HepG2 (cell line): ENCODE results near the gene GADL1. TPM values are rescaled to one million over a fixed set of nuclear protein-coding genes. Genes with fewer than 3 reads are reported as not detected.
A peak's percentile ranks its signal among the peaks of the same experiment; 100 is the strongest.

Source experiments
- ATAC-seq: fragments of 200-7000 bp; cut with Tn5 transposase; 3 replicates; pipeline ENCODE4 v1.9.1; 2020; ENCODE audit warnings: mild to moderate bottlenecking, moderate library complexity
- BruUV-seq: library from RNA; stranded (reverse); fragments of 400-500 nt; replicated peaks from 2 replicates; lab custom pipeline; 2021; lab: Mats Ljungman, UMichigan
- CTCF ChIA-PET: fragments of 300-600 bp; formaldehyde crosslinking; extraction: SDS; loops from one replicate; lab custom pipeline; 2021; ENCODE audit warnings: low total read pairs, inconsistent platforms, low intra/inter-chr PET ratio; lab: Yijun Ruan, JAX
- POLR2A ChIA-PET: fragments of 350-600 bp; sonication (Branson Sonifier 250); formaldehyde crosslinking; loops from one replicate; lab custom pipeline; 2020; ENCODE audit warnings: antibody characterized with exemption, inconsistent platforms; lab: Yijun Ruan, JAX
- DNase-seq: peaks from one replicate; pipeline ENCODE4 v3.0.0-alpha.2; 2015; ENCODE audit warnings: low spot score
- FAIRE-seq: peaks from 3 replicates; lab custom pipeline; 2011; peaks lifted over from hg19 to GRCh38; lab: Jason Lieb, UNC
- H2AFZ ChIP-seq: one replicate; pipeline ENCODE4 v1.6.1; 2011; ENCODE audit warnings: low read length, inconsistent platforms
- H3K27ac ChIP-seq: fragments of 300-600 bp; 3 replicates; pipeline ENCODE4 v1.8.0; 2011; ENCODE audit warnings: mixed run types, mild to moderate bottlenecking, mixed read lengths, low read length, inconsistent platforms; ENCODE audit not compliant: insufficient read depth; ENCODE audit errors: extremely low read length
- H3K27me3 ChIP-seq, 2 experiments: fragments of 200-600 bp in 1 of 2; 2 replicates in 1 of 2; 3 replicates in 1 of 2; pipeline versions ENCODE4 v1.6.0 to v1.8.0; 2011; ENCODE audit warnings: low read length in 2 of 2, mild to moderate bottlenecking in 2 of 2, moderate library complexity in 2 of 2, inconsistent platforms in 1 of 2; ENCODE audit not compliant: insufficient read depth in 2 of 2, control insufficient read depth in 1 of 2
- H3K36me3 ChIP-seq, 2 experiments: fragments of 200-600 bp in 1 of 2; replicated peaks in 1 of 2; 2 replicates in 1 of 2; 3 replicates in 1 of 2; pipeline versions ENCODE4 v1.5.1 to v1.8.0; 2011; ENCODE audit warnings: low read length in 2 of 2, inconsistent platforms in 1 of 2; ENCODE audit not compliant: insufficient read depth in 2 of 2, control insufficient read depth in 1 of 2
- H3K4me1 ChIP-seq: 2 replicates; pipeline ENCODE4 v1.5.1; 2012; ENCODE audit warnings: low read length, inconsistent platforms; ENCODE audit not compliant: insufficient read depth
- H3K4me2 ChIP-seq: 2 replicates; pipeline ENCODE4 v1.6.0; 2011; ENCODE audit warnings: low read depth, low read length, inconsistent platforms
- H3K4me3 ChIP-seq, 3 experiments: fragments of 200-600 bp in 1 of 3; sonication (generic), shearing (Covaris generic) in 1 of 3; replicated peaks in 1 of 3; 2 replicates each; pipeline ENCODE4 v1.5.1; 2011 to 2016; ENCODE audit warnings: low read length in 3 of 3, inconsistent platforms in 2 of 3, low read depth in 2 of 3, mild to moderate bottlenecking in 2 of 3, control low read depth in 1 of 3, mixed read lengths in 1 of 3; ENCODE audit not compliant: insufficient read depth in 1 of 3
- H3K79me2 ChIP-seq: one replicate; pipeline ENCODE4 v1.6.1; 2011; ENCODE audit warnings: low read length, inconsistent platforms; ENCODE audit not compliant: insufficient read depth
- H3K9ac ChIP-seq: 2 replicates; pipeline ENCODE4 v1.6.0; 2011; ENCODE audit warnings: mild to moderate bottlenecking, low read depth, low read length, inconsistent platforms; ENCODE audit not compliant: insufficient read depth
- H3K9me3 ChIP-seq: 2 replicates; pipeline ENCODE4 v1.5.1; 2012; ENCODE audit warnings: mild to moderate bottlenecking, low read length
- H4K20me1 ChIP-seq: 2 replicates; pipeline ENCODE4 v1.6.0; 2011; ENCODE audit warnings: inconsistent platforms, mild to moderate bottlenecking, low read length, moderate library complexity; ENCODE audit not compliant: insufficient read depth
- LCORL ChIP-seq, 2 experiments: fragments of 450-650 bp in 1 of 2; sonication (generic) in 1 of 2; formaldehyde crosslinking in 1 of 2; IDR thresholded peaks; 2 replicates each; pipeline versions ENCODE4 v1.5.0 to v1.6.1; 2017 to 2020; ENCODE audit warnings: antibody characterized with exemption in 1 of 2, missing genetic modification reagents in 1 of 2
- ONECUT2 ChIP-seq: sonication (generic); formaldehyde crosslinking; IDR thresholded peaks from 2 replicates; pipeline ENCODE4 v1.4.0; 2020; ENCODE audit warnings: missing genetic modification reagents
- RBM22 ChIP-seq: fragments of 200-400 bp; formaldehyde crosslinking; optimal IDR thresholded peaks from 2 replicates; pipeline ENCODE3; 2017; ENCODE audit warnings: mild to moderate bottlenecking, low read length, moderate library complexity
- SP5 ChIP-seq: IDR thresholded peaks from 2 replicates; pipeline ENCODE4 v1.6.1; 2016; ENCODE audit warnings: low read depth, borderline replicate concordance
- U2AF1 ChIP-seq: fragments of 200-400 bp; formaldehyde crosslinking; optimal IDR thresholded peaks from 2 replicates; pipeline ENCODE3; 2017; ENCODE audit warnings: mild to moderate bottlenecking, low read depth, low read length
- ZNF720 ChIP-seq: sonication (generic); formaldehyde crosslinking; IDR thresholded peaks from 2 replicates; pipeline ENCODE4 v1.4.0; 2020; ENCODE audit warnings: missing genetic modification reagents
- ZNF800 ChIP-seq: sonication (generic); formaldehyde crosslinking; IDR thresholded peaks from 2 replicates; pipeline ENCODE4 v1.4.0; 2020; ENCODE audit warnings: missing genetic modification reagents
- ZNF883 ChIP-seq: sonication (generic); formaldehyde crosslinking; IDR thresholded peaks from 2 replicates; pipeline ENCODE4 v1.5.1; 2020; ENCODE audit warnings: mild to moderate bottlenecking, missing genetic modification reagents; ENCODE audit errors: not compliant biosample characterization
- WGBS: methylation state at CpG from one replicate; pipeline ENCODE4 v1.1.6; 2017; ENCODE audit warnings: low lambda C conversion rate; 5-methylcytosine and 5-hydroxymethylcytosine counted together
- in situ Hi-C: cut with HindIII; loops from 2 replicates; pipeline ENCODE4 v1.10.0; 2017; ENCODE audit warnings: low pct_unique_long_range_greater_than_20kb; ENCODE audit not compliant: extremely low pct_ligation_motif_present
- intact Hi-C: fragments of 100-400 bp; cut with micrococcal nuclease; formaldehyde crosslinking; loops from one replicate; pipeline ENCODE4 v1.10.0; 2022; ENCODE audit not compliant: unreplicated experiment
- polyA plus RNA-seq, 8 experiments: library from polyadenylated mRNA; depleted of rRNA in 3 of 8; stranded (reverse) in 7 of 8; unstranded in 1 of 8; fragments of >200 nt; fragmentation: Illumina TruSeq in 4 of 8; extraction: Trizol in 4 of 8; gene quantifications; 2 replicates each; pipeline versions ENCODE4 v1.2.1 to v1.2.3, GENCODE V29; 2011 to 2016; ENCODE audit warnings: low read depth in 4 of 8, missing spikeins in 1 of 8, mixed read lengths in 1 of 8; ENCODE audit not compliant: insufficient read depth in 1 of 8
- total RNA-seq, 5 experiments: library from RNA; depleted of rRNA; stranded (reverse); fragments of >200 nt; fragmentation: Illumina TruSeq; extraction: Trizol; gene quantifications; 2 replicates each; pipeline ENCODE4 v1.2.3, GENCODE V29; 2016; ENCODE audit warnings: low read depth in 1 of 5
- TF ChIP-seq, protein P1 (sequence below): sonication (generic); formaldehyde crosslinking; IDR thresholded peaks from 2 replicates; pipeline ENCODE4 v1.5.1; 2020; ENCODE audit warnings: mild to moderate bottlenecking, missing genetic modification reagents
- TF ChIP-seq, protein P2 (sequence below): sonication (generic); formaldehyde crosslinking; IDR thresholded peaks from 2 replicates; pipeline ENCODE4 v1.5.0; 2020; ENCODE audit warnings: missing genetic modification reagents

GADL1 gene
- total and polyA plus RNA-seq, 2 of the 13 experiments (the other 11 are each of a cell fraction or from before 2014, with no cell fraction given), result not detected

DNA sequence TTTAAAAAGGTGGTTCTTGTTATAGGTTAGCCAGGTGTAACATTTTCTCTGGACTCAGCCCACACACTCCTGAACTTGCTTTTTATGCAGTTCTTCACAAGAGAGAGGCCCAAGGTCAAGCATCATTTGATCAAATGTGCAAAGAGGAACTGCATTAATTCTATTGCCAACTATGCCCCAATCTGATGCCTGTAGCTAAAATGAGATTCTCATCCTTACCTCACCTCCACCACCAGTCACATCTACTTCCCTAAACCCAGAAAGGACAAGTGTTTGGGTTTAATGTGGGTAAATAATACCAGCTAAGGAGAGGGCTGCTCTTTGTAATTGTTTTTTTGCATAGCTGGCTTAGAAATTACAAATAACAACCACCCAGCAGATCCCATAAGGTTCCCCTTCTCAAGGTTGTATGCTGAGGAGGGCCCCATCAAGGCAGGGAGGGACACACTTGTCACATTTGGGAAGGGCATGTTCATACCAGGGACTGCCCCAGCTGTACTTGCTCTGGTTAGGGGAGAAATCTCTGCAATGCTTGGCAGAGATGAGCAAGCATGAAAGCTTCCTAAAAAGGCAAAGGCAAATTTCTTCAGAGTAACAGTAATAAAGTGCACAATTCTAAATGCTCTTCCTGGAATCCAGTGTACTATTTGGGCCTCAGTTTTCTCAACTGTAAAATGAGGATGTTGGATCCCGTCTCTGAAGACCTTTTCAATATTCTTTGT lies 211.9 kb downstream of the GADL1 start:
- BruUV-seq, result no TSS peak
- CTCF ChIA-PET, result no interaction called here
- H3K27ac ChIP-seq, result no peak overlapping the region
- peaks cover 34 to 89% of the 10 kb centered on the region in 2 experiments for H3K36me3 ChIP-seq
- ATAC-seq (no peak), FAIRE-seq (no peak), DNase-seq (no peak)
- no peaks in the 10 kb centered on the region for H3K9me3 ChIP-seq
- peaks cover 81% of the 10 kb centered on the region for H4K20me1 ChIP-seq
- H3K27me3 ChIP-seq, result no peaks in the 10 kb centered on the region
- H3K79me2 ChIP-seq, result peaks cover 54% of the 10 kb centered on the region
- no peak overlapping the region for H3K4me3 ChIP-seq
- H3K4me2 ChIP-seq, result no peak overlapping the region
- peaks cover 29% of the 10 kb centered on the region for H3K4me1 ChIP-seq
- H2AFZ ChIP-seq, result no peak overlapping the region
- POLR2A ChIA-PET, result no interaction called here
- intact Hi-C loops (no loop called here), in situ Hi-C loops (no loop called here)
- 100% methylated on average over 1 of the region's 1 CpG for WGBS
- H3K9ac ChIP-seq, result no peak overlapping the region
- TF ChIP-seq, protein P1, sequence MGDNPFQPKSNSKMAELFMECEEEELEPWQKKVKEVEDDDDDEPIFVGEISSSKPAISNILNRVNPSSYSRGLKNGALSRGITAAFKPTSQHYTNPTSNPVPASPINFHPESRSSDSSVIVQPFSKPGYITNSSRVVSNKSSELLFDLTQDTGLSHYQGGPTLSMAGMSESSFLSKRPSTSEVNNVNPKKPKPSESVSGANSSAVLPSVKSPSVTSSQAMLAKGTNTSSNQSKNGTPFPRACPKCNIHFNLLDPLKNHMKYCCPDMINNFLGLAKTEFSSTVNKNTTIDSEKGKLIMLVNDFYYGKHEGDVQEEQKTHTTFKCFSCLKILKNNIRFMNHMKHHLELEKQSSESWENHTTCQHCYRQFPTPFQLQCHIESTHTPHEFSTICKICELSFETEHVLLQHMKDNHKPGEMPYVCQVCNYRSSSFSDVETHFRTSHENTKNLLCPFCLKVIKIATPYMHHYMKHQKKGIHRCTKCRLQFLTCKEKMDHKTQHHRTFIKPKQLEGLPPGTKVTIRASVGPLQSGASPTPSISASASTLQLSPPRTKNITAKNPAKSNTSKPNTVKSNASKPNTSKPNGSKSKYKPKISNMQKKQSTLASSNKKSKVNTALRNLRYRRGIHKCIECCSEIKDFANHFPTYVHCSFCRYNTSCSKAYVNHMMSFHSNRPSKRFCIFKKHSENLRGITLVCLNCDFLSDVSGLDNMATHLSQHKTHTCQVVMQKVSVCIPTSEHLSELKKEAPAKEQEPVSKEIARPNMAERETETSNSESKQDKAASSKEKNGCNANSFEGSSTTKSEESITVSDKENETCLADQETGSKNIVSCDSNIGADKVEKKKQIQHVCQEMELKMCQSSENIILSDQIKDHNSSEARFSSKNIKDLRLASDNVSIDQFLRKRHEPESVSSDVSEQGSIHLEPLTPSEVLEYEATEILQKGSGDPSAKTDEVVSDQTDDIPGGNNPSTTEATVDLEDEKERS, result 0 out of 2 replicates have a peak, but pooled peaks have one; percentile 18
- TF ChIP-seq LCORL (IDR thresholded peaks at IDR 0.05), result no peak
- TF ChIP-seq LCORL (CRISPR knock-in tag; IDR thresholded peaks at IDR 0.05), result no peak
- TF ChIP-seq RBM22, result peak; percentile 95
- TF ChIP-seq SP5 (CRISPR knock-in tag), result no peak
- TF ChIP-seq ZNF883, result no peak
- no peak for TF ChIP-seq ZNF800
- TF ChIP-seq U2AF1, result no peak
- TF ChIP-seq, protein P2, sequence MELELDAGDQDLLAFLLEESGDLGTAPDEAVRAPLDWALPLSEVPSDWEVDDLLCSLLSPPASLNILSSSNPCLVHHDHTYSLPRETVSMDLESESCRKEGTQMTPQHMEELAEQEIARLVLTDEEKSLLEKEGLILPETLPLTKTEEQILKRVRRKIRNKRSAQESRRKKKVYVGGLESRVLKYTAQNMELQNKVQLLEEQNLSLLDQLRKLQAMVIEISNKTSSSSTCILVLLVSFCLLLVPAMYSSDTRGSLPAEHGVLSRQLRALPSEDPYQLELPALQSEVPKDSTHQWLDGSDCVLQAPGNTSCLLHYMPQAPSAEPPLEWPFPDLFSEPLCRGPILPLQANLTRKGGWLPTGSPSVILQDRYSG (CRISPR knock-in tag), result no peak
- TF ChIP-seq ONECUT2 (CRISPR knock-in tag), result no peak
- no peak for TF ChIP-seq ZNF720 (CRISPR knock-in tag)
